Breast epithelium (tissue), 3 donors: Measurements from ENCODE around the gene UBR2.

Experiments
- CTCF ChIP-seq, 3 donors: fragments of 450-650 bp; IDR thresholded peaks; one replicate each; pipeline ENCODE4 v1.5.1; 2016 to 2017; ENCODE audit warnings: antibody characterized with exemption in 3 of 3, mild to moderate bottlenecking in 3 of 3, moderate library complexity in 3 of 3
- POLR2AphosphoS5 ChIP-seq, 3 donors: sonication (generic); formaldehyde crosslinking; IDR thresholded peaks; one replicate each; pipeline ENCODE4 v1.6.1; 2017; ENCODE audit warnings: antibody characterized with exemption in 3 of 3

- TF ChIP-seq POLR2AphosphoS5 (IDR thresholded peaks at IDR 0.05) (peak; percentile 90 to 95 (median 95)), CTCF (IDR thresholded peaks at IDR 0.05) (peak in 2 of 3 donors; percentile 15 to 19)
Measured at GRCh38 chr6:42563697-42564505, at the start of gene UBR2.
